A673 (cell line): ENCODE results near the gene CDR2. TPM values are rescaled to one million over a fixed set of nuclear protein-coding genes. Genes with fewer than 3 reads are reported as not detected.

Experiments used
- BruUV-seq: library from RNA; stranded (reverse); fragments of 400-500 nt; replicated peaks from 2 replicates; lab custom pipeline; 2021; lab: Mats Ljungman, UMichigan
- CTCF ChIA-PET: fragments of 300-600 bp; sonication (Branson Sonifier 250); formaldehyde crosslinking; loops from one replicate; lab custom pipeline; 2022; ENCODE audit warnings: antibody characterized with exemption; lab: Charles Lee
- POLR2A ChIA-PET: fragments of 300-600 bp; sonication (Branson Sonifier 250); formaldehyde crosslinking; loops from one replicate; lab custom pipeline; 2022; ENCODE audit warnings: antibody characterized with exemption; ENCODE audit not compliant: low non-redundant PET; lab: Charles Lee
- DNase-seq: peaks from one replicate; pipeline ENCODE4 v3.0.0-alpha.2; 2015; ENCODE audit warnings: low spot score
- H3K27ac ChIP-seq: fragments of 200-600 bp; sonication (generic); 2 replicates; pipeline ENCODE4 v1.5.1; 2016; ENCODE audit warnings: mixed run types, low read depth, mild to moderate bottlenecking, mixed read lengths, antibody characterized with exemption, low read length; ENCODE audit not compliant: poor library complexity, severe bottlenecking
- H3K27me3 ChIP-seq: fragments of 200-600 bp; sonication (generic); replicated peaks from 2 replicates; pipeline ENCODE4 v1.6.1; 2017; ENCODE audit warnings: mixed run types, low read depth, mild to moderate bottlenecking, mixed read lengths, antibody characterized with exemption, low read length; ENCODE audit not compliant: insufficient read depth, poor library complexity
- H3K36me3 ChIP-seq: fragments of 200-600 bp; sonication (generic); 2 replicates; pipeline ENCODE4 v1.6.1; 2016; ENCODE audit warnings: mixed run types, mild to moderate bottlenecking, mixed read lengths, antibody characterized with exemption, low read length; ENCODE audit not compliant: insufficient read depth, poor library complexity, severe bottlenecking
- H3K4me1 ChIP-seq: fragments of 200-600 bp; sonication (generic); 2 replicates; pipeline ENCODE4 v1.6.1; 2017; ENCODE audit warnings: mixed run types, mild to moderate bottlenecking, mixed read lengths, antibody characterized with exemption, low read length; ENCODE audit not compliant: insufficient read depth, poor library complexity, severe bottlenecking
- H3K4me3 ChIP-seq: fragments of 200-600 bp; sonication (generic); 2 replicates; pipeline ENCODE4 v1.5.1; 2016; ENCODE audit warnings: low read depth, mixed run types, mild to moderate bottlenecking, mixed read lengths, low read length; ENCODE audit not compliant: poor library complexity, severe bottlenecking
- H3K9me3 ChIP-seq: fragments of 200-600 bp; sonication (generic); 2 replicates; pipeline ENCODE4 v1.6.1; 2016; ENCODE audit warnings: mixed run types, low read depth, mild to moderate bottlenecking, mixed read lengths, antibody characterized with exemption, low read length; ENCODE audit not compliant: poor library complexity, severe bottlenecking
- EZH2 ChIP-seq: fragments of 200-600 bp; sonication (generic); IDR thresholded peaks from 2 replicates; pipeline ENCODE4 v1.6.1; 2017; ENCODE audit warnings: borderline replicate concordance, low read depth, mild to moderate bottlenecking, mixed read lengths, antibody characterized with exemption, low read length; ENCODE audit not compliant: poor library complexity, severe bottlenecking
- intact Hi-C: fragments of 100-400 bp; cut with micrococcal nuclease; formaldehyde crosslinking; loops from one replicate; pipeline ENCODE4 v1.10.0; 2022; ENCODE audit not compliant: unreplicated experiment
- total RNA-seq: library from RNA; stranded (reverse); gene quantifications from 2 replicates; pipeline ENCODE4 v1.2.3, GENCODE V29; 2021
- TF ChIP-seq, protein P1 (sequence below): fragments of 300-800, 200-600 bp; sonication (generic); conservative IDR thresholded peaks from 2 replicates; pipeline ENCODE4 v1.5.1; 2017; ENCODE audit warnings: low read depth, mild to moderate bottlenecking, antibody characterized with exemption, low read length, moderate library complexity, mixed read lengths

The CDR2 gene
- total RNA-seq, 1 experiment from 2014 or later: 40.5 TPM

- H3K27me3 ChIP-seq: no peaks in the 10 kb centered on the region
- no TSS peak for BruUV-seq
- H3K27ac ChIP-seq: no peak overlapping the region
- no peak for DNase-seq
- intact Hi-C loops: no loop called here
- H3K4me1 ChIP-seq: no peaks in the 10 kb centered on the region
- TF ChIP-seq EZH2: no peak
- TF ChIP-seq, protein P1, sequence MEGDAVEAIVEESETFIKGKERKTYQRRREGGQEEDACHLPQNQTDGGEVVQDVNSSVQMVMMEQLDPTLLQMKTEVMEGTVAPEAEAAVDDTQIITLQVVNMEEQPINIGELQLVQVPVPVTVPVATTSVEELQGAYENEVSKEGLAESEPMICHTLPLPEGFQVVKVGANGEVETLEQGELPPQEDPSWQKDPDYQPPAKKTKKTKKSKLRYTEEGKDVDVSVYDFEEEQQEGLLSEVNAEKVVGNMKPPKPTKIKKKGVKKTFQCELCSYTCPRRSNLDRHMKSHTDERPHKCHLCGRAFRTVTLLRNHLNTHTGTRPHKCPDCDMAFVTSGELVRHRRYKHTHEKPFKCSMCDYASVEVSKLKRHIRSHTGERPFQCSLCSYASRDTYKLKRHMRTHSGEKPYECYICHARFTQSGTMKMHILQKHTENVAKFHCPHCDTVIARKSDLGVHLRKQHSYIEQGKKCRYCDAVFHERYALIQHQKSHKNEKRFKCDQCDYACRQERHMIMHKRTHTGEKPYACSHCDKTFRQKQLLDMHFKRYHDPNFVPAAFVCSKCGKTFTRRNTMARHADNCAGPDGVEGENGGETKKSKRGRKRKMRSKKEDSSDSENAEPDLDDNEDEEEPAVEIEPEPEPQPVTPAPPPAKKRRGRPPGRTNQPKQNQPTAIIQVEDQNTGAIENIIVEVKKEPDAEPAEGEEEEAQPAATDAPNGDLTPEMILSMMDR: no peak
- peaks cover 51% of the 10 kb centered on the region for H3K36me3 ChIP-seq
- ChIA-PET POLR2A (no interaction called here), CTCF (no interaction called here)
- H3K4me3 ChIP-seq: no peak overlapping the region
- H3K9me3 ChIP-seq: no peaks in the 10 kb centered on the region
These were observed 45.2 kb downstream of the CDR2 start for GRCh38 chr16:22329199-22329695.

- intact Hi-C loops: no loop called here
- H3K27ac ChIP-seq: no peak overlapping the region
- H3K9me3 ChIP-seq: no peaks in the 10 kb centered on the region
- no peaks in the 10 kb centered on the region for H3K27me3 ChIP-seq
- no peak for DNase-seq
- POLR2A ChIA-PET: no interaction called here
- CTCF ChIA-PET: no interaction called here
- no TSS peak for BruUV-seq
- no peaks in the 10 kb centered on the region for H3K4me1 ChIP-seq
- H3K4me3 ChIP-seq: no peak overlapping the region
- H3K36me3 ChIP-seq: peaks cover 41% of the 10 kb centered on the region
- TF ChIP-seq, protein P1: no peak
- no peak for TF ChIP-seq EZH2
These were observed 46.2 kb downstream of the CDR2 start for GRCh38 chr16:22328081-22328725.

GRCh38 chr16:22327446-22327775 lies 47.0 kb downstream of the CDR2 start:
- ChIA-PET POLR2A (no interaction called here), CTCF (no interaction called here)
- peaks cover 38% of the 10 kb centered on the region for H3K36me3 ChIP-seq
- DNase-seq: no peak
- H3K4me1 ChIP-seq: no peaks in the 10 kb centered on the region
- intact Hi-C loops: no loop called here
- no peaks in the 10 kb centered on the region for H3K27me3 ChIP-seq
- BruUV-seq: no TSS peak
- H3K27ac ChIP-seq: no peak overlapping the region
- no peaks in the 10 kb centered on the region for H3K9me3 ChIP-seq
- H3K4me3 ChIP-seq: no peak overlapping the region
- TF ChIP-seq, protein P1: no peak
- TF ChIP-seq EZH2: no peak
